OCI-LY7 (cell line): ENCODE results near the gene OR10D3. TPM values are rescaled to one million over a fixed set of nuclear protein-coding genes. Genes with fewer than 3 reads are reported as not detected.

ENCODE experiments used
- BruUV-seq: library from RNA; stranded (reverse); fragments of 400-500 nt; replicated peaks from 2 replicates; lab custom pipeline; 2021; lab: Mats Ljungman, UMichigan
- CTCF ChIA-PET: fragments of 300-600 bp; sonication (Branson Sonifier 250); formaldehyde crosslinking; loops from one replicate; lab custom pipeline; 2022; ENCODE audit warnings: antibody characterized with exemption; ENCODE audit not compliant: unreplicated experiment; lab: Charles Lee
- POLR2A ChIA-PET: fragments of 300-600 bp; sonication (Branson Sonifier 250); formaldehyde crosslinking; loops from one replicate; lab custom pipeline; 2022; ENCODE audit warnings: antibody characterized with exemption; lab: Charles Lee
- DNase-seq: peaks from one replicate; pipeline ENCODE4 v3.0.0-alpha.2; 2015; ENCODE audit warnings: low spot score
- H2AFZ ChIP-seq: fragments of 200-600 bp; sonication (generic), shearing (Covaris generic); 2 replicates; pipeline ENCODE4 v1.6.1; 2014; ENCODE audit warnings: mild to moderate bottlenecking, antibody characterized with exemption, low read length, moderate library complexity
- H3K27ac ChIP-seq: fragments of 200-600 bp; sonication (generic); 2 replicates; pipeline ENCODE4 v1.5.1; 2014; ENCODE audit warnings: mixed run types, low read depth, mild to moderate bottlenecking, moderate library complexity, low read length, inconsistent platforms; ENCODE audit not compliant: poor library complexity, severe bottlenecking
- H3K36me3 ChIP-seq: fragments of 200-600 bp; sonication (generic); 2 replicates; pipeline ENCODE4 v1.6.1; 2014; ENCODE audit warnings: mild to moderate bottlenecking, antibody characterized with exemption, low read length, moderate library complexity, mixed read lengths; ENCODE audit not compliant: insufficient read depth
- H3K4me1 ChIP-seq: fragments of 200-600 bp; sonication (generic); 2 replicates; pipeline ENCODE4 v1.5.1; 2014; ENCODE audit warnings: mild to moderate bottlenecking, low read length; ENCODE audit not compliant: insufficient read depth, poor library complexity, severe bottlenecking
- H3K4me2 ChIP-seq: fragments of 200-600 bp; sonication (generic); 2 replicates; pipeline ENCODE4 v1.6.1; 2014; ENCODE audit warnings: mild to moderate bottlenecking, low read length
- H3K4me3 ChIP-seq: fragments of 200-600 bp; sonication (generic); 2 replicates; pipeline ENCODE4 v1.5.1; 2014; ENCODE audit warnings: mild to moderate bottlenecking, low read depth, low read length; ENCODE audit not compliant: poor library complexity, severe bottlenecking
- H3K79me2 ChIP-seq: fragments of 200-600 bp; sonication (generic); 2 replicates; pipeline ENCODE4 v1.6.1; 2016; ENCODE audit warnings: low read depth, mild to moderate bottlenecking, low read length, moderate library complexity, mixed read lengths; ENCODE audit not compliant: insufficient read depth
- H3K9me2 ChIP-seq: fragments of 200-600 bp; sonication (generic); 2 replicates; pipeline ENCODE4 v1.6.1; 2016; ENCODE audit warnings: mild to moderate bottlenecking, low read length, mixed read lengths; ENCODE audit not compliant: insufficient read depth
- H3K9me3 ChIP-seq: fragments of 200-600 bp; sonication (generic); 2 replicates; pipeline ENCODE4 v1.6.1; 2014; ENCODE audit warnings: mild to moderate bottlenecking, mixed run types, low read length, mixed read lengths
- H4K20me1 ChIP-seq: fragments of 200-600 bp; sonication (generic); 2 replicates; pipeline ENCODE4 v1.6.1; 2014; ENCODE audit warnings: mild to moderate bottlenecking, antibody characterized with exemption, low read length, moderate library complexity, mixed read lengths; ENCODE audit not compliant: insufficient read depth
- CTCF ChIP-seq: fragments of 200-600 bp; sonication (generic); conservative IDR thresholded peaks from 2 replicates; pipeline ENCODE4 v1.5.1; 2014; ENCODE audit warnings: mild to moderate bottlenecking, antibody characterized with exemption, low read length, moderate library complexity, mixed read lengths
- EZH2phosphoT487 ChIP-seq: fragments of 200-600 bp; sonication (generic); IDR thresholded peaks from 2 replicates; pipeline ENCODE4 v1.6.1; 2018; ENCODE audit warnings: low read depth, borderline replicate concordance, mild to moderate bottlenecking, mixed run types, antibody characterized with exemption, low read length, moderate library complexity, mixed read lengths
- intact Hi-C: fragments of 100-400 bp; cut with micrococcal nuclease; formaldehyde crosslinking; loops from one replicate; pipeline ENCODE4 v1.10.0; 2022; ENCODE audit not compliant: unreplicated experiment
- total RNA-seq, 2 experiments: library from RNA; depleted of rRNA in 1 of 2; stranded (reverse); fragments of >200 nt in 1 of 2; shearing (Covaris generic) in 1 of 2; gene quantifications; 2 replicates each; pipeline ENCODE4 v1.2.3, GENCODE V29; 2014 to 2022

The OR10D3 gene
- total RNA-seq, 2 experiments from 2014 or later, result not detected

- no peak for DNase-seq
- Histone ChIP-seq H3K4me1 (no peaks in the 10 kb centered on the region), H4K20me1 (no peaks in the 10 kb centered on the region; the same call in 1 of the 2 replicates), H3K9me2 (no peaks in the 10 kb centered on the region), H3K36me3 (no peaks in the 10 kb centered on the region), H3K27ac (no peak overlapping the region), H2AFZ (no peak overlapping the region), H3K79me2 (no peaks in the 10 kb centered on the region), H3K4me3 (no peak overlapping the region), H3K9me3 (no peaks in the 10 kb centered on the region), H3K4me2 (no peak overlapping the region)
- BruUV-seq, result no TSS peak
- ChIA-PET POLR2A (no interaction called here), CTCF (no interaction called here)
- intact Hi-C loops, result no loop called here
- no peak for TF ChIP-seq EZH2phosphoT487
- no peak for TF ChIP-seq CTCF
Observed at GRCh38 chr11:124176925-124177715, 6.0 kb upstream of the OR10D3 start.

- intact Hi-C loops, result no loop called here
- no peaks in the 10 kb centered on the region for H3K36me3 ChIP-seq
- H2AFZ ChIP-seq, result no peak overlapping the region
- no peaks in the 10 kb centered on the region for H3K9me3 ChIP-seq
- H4K20me1 ChIP-seq, result no peaks in the 10 kb centered on the region
- TF ChIP-seq EZH2phosphoT487, result no peak
- TF ChIP-seq CTCF, result no peak
- no peak overlapping the region for H3K27ac ChIP-seq
- H3K4me1 ChIP-seq, result no peaks in the 10 kb centered on the region
- ChIA-PET CTCF (no interaction called here), POLR2A (no interaction called here)
- H3K79me2 ChIP-seq, result no peaks in the 10 kb centered on the region
- no TSS peak for BruUV-seq
- no peaks in the 10 kb centered on the region for H3K9me2 ChIP-seq
- no peak overlapping the region for H3K4me2 ChIP-seq
- no peak for DNase-seq
- no peak overlapping the region for H3K4me3 ChIP-seq
Observed at GRCh38 chr11:124179310-124179709, 3.8 kb upstream of the OR10D3 start.
